Natural killer cell (primary cell): ENCODE measurements around the gene TRAP1. TPM values are rescaled to one million over a fixed set of nuclear protein-coding genes. Genes with fewer than 3 reads are reported as not detected.

Experiments used
- ATAC-seq, 3 donors: fragments of 150-1000 bp in 2 of 3; fragments of 200-7000 bp in 1 of 3; cut with Tn5 transposase; 1 replicate in 1 of 3; 2 replicates in 2 of 3; pipeline ENCODE4 v1.10.0; 2021; ENCODE audit warnings: mild to moderate bottlenecking in 2 of 3, moderate library complexity in 2 of 3
- DNase-seq, 2 donors: peaks; one replicate each; pipeline versions ENCODE4 v3.0.0 to v3.0.0-alpha.2; 2013 to 2021; ENCODE audit warnings: mixed read lengths in 1 of 2
- H3K27ac ChIP-seq: one replicate; pipeline ENCODE4 v1.5.1; 2013; ENCODE audit warnings: mild to moderate bottlenecking, low read length
- H3K27me3 ChIP-seq: one replicate; pipeline ENCODE4 v1.6.1; 2013; ENCODE audit warnings: low read length; ENCODE audit not compliant: control insufficient read depth, insufficient read depth
- H3K36me3 ChIP-seq: one replicate; pipeline ENCODE4 v1.6.1; 2013; ENCODE audit warnings: low read length; ENCODE audit not compliant: control insufficient read depth, insufficient read depth
- H3K4me1 ChIP-seq: one replicate; pipeline ENCODE4 v1.6.1; 2013; ENCODE audit warnings: low read length; ENCODE audit not compliant: control insufficient read depth, insufficient read depth
- H3K4me3 ChIP-seq: one replicate; pipeline ENCODE4 v1.5.1; 2013; ENCODE audit warnings: low read length
- H3K9me3 ChIP-seq: one replicate; pipeline ENCODE4 v1.6.1; 2013; ENCODE audit warnings: low read length; ENCODE audit not compliant: control insufficient read depth, insufficient read depth
- H3K27ac Mint-ChIP-seq, 2 donors: one replicate each; pipeline ENCODE4 v1.8.0; 2022; ENCODE audit warnings: mild to moderate bottlenecking in 2 of 2, mixed read lengths in 2 of 2, moderate library complexity in 1 of 2
- H3K27me3 Mint-ChIP-seq, 2 donors: one replicate each; pipeline ENCODE4 v1.8.0; 2022; ENCODE audit warnings: low read depth in 2 of 2, mixed read lengths in 2 of 2
- H3K36me3 Mint-ChIP-seq: one replicate; pipeline ENCODE4 v1.8.0; 2022; ENCODE audit warnings: mixed read lengths
- H3K4me1 Mint-ChIP-seq, 2 donors: one replicate each; pipeline ENCODE4 v1.8.0; 2022; ENCODE audit warnings: mixed read lengths in 2 of 2
- H3K4me3 Mint-ChIP-seq: one replicate; pipeline ENCODE4 v1.8.0; 2022; ENCODE audit warnings: mild to moderate bottlenecking, moderate library complexity, mixed read lengths
- H3K9me3 Mint-ChIP-seq, 2 donors: one replicate each; pipeline ENCODE4 v1.8.0; 2022; ENCODE audit warnings: mixed read lengths in 2 of 2
- WGBS: methylation state at CpG from one replicate; pipeline ENCODE4 v1.1.7; 2013; ENCODE audit warnings: missing lambda C conversion rate; ENCODE audit not compliant: insufficient coverage; 5-methylcytosine and 5-hydroxymethylcytosine counted together
- intact Hi-C: fragments of 100-400 bp; cut with micrococcal nuclease; formaldehyde crosslinking; loops from one replicate; pipeline ENCODE4 v1.14.2; 2022
- total RNA-seq, 4 donors: library from RNA; stranded (reverse); fragments of 120-200 nt in 1 of 4; gene quantifications; one replicate each; pipeline versions ENCODE4 v1.2.3 to v1.2.4, GENCODE V29; 2013 to 2022
- TF ChIP-seq, protein P1 (sequence below): fragments of 200-600 bp; IDR thresholded peaks from one replicate; pipeline ENCODE4 v1.8.0; 2022; ENCODE audit warnings: antibody characterized with exemption

Gene TRAP1
- total RNA-seq, 3 donors from 2014 or later (not counting 1 experiment from before 2014, with no cell fraction given) = 33.7 to 56.7 (median 54.6) TPM

DNA sequence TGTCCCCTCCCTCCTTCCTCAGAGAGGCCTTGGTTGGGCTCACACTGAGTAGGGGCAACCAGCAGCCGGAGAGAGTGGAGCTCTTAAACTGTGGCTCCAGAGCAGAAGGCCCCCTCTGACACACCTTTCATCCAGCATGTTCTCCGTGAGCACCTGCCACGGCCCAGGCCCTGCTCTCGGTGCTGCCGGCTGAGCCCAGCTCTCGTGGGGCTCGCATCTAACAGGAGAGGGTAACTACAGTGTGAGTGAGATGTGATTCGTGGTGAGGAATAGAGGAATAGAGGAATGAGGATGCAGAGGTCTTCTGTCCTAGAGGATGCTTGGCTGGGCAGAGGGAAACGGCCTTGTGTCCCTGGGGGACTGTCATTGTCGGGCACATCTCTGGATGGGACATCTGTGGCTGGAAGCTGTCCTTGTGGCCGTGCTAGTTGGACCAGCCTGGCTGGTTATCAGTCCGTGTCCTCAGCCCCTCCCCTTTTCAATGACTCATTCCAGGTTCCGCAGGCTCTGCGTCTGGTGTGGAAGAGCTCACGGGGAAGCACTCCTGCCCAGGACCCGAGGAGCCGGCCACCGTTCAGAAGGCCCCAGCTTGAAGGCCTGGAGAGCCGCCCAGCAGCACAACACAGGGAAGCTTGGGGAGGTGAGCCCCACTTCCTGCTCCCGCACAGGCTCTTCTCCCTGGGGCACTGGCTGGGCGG, 74.8 kb downstream of the TRAP1 start:
- Mint-ChIP-seq H3K27ac (no peak overlapping the region), H3K9me3 (no peaks in the 10 kb centered on the region), H3K36me3 (no peaks in the 10 kb centered on the region), H3K4me1 (peaks cover 13 to 18% of the 10 kb centered on the region in 2 donors), H3K4me3 (no peak overlapping the region), H3K27me3 (no peaks in the 10 kb centered on the region)
- TF ChIP-seq, protein P1, sequence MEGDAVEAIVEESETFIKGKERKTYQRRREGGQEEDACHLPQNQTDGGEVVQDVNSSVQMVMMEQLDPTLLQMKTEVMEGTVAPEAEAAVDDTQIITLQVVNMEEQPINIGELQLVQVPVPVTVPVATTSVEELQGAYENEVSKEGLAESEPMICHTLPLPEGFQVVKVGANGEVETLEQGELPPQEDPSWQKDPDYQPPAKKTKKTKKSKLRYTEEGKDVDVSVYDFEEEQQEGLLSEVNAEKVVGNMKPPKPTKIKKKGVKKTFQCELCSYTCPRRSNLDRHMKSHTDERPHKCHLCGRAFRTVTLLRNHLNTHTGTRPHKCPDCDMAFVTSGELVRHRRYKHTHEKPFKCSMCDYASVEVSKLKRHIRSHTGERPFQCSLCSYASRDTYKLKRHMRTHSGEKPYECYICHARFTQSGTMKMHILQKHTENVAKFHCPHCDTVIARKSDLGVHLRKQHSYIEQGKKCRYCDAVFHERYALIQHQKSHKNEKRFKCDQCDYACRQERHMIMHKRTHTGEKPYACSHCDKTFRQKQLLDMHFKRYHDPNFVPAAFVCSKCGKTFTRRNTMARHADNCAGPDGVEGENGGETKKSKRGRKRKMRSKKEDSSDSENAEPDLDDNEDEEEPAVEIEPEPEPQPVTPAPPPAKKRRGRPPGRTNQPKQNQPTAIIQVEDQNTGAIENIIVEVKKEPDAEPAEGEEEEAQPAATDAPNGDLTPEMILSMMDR = no peak
- ATAC-seq = no peak
- Histone ChIP-seq H3K9me3 (no peaks in the 10 kb centered on the region), H3K27ac (no peak overlapping the region), H3K36me3 (peaks cover 35% of the 10 kb centered on the region), H3K27me3 (no peaks in the 10 kb centered on the region), H3K4me1 (peaks cover 3% of the 10 kb centered on the region), H3K4me3 (no peak overlapping the region)
- WGBS = 97% methylated on average over 21 of the region's 21 CpGs
- intact Hi-C loops = no loop called here
- no peak for DNase-seq

DNA sequence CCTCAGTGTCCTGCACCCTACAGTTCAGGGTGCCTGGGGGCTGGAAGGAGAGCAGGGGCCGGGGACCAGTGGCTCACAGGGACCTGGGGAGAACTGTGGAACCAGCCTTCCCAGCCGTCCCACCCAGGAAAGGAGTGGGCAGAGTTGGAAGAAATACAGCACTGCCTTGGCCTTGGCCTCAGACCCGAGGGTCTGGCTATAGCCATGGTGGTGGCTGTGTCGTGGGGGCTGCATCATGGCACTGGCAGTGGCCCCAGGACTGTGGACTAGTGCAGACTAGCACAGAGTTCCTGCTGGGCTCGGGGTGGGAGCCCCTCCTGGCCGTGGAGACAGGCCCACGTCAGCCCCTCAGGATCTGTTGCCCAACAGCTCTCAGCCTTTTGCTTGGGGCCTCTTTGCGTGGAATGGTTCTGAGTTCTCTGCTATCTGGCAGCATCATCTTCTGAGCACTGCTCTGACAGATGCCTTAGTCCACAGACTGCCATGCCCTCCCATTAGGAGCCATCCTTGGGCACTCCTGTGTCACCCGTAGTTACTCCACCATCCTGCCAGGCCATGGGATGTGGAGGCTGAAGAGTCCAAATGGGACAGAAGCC, 75.4 kb downstream of the TRAP1 start:
- peaks cover 8% of the 10 kb centered on the region for H3K4me1 ChIP-seq
- TF ChIP-seq, protein P1 = no peak
- H3K4me3 ChIP-seq = no peak overlapping the region
- no peak overlapping the region for H3K27ac ChIP-seq
- H3K36me3 ChIP-seq = peaks cover 35% of the 10 kb centered on the region
- 95% methylated on average over 9 of the region's 9 CpGs for WGBS
- H3K27me3 ChIP-seq = no peaks in the 10 kb centered on the region
- no peaks in the 10 kb centered on the region for H3K27me3 Mint-ChIP-seq
- DNase-seq (no peak), ATAC-seq (no peak)
- no peaks in the 10 kb centered on the region for H3K9me3 Mint-ChIP-seq
- H3K27ac Mint-ChIP-seq = peak overlapping the region in 1 of 2 donors; percentile 27
- H3K4me3 Mint-ChIP-seq = no peak overlapping the region
- peaks cover 19 to 24% of the 10 kb centered on the region in 2 donors for H3K4me1 Mint-ChIP-seq
- no peaks in the 10 kb centered on the region for H3K36me3 Mint-ChIP-seq
- no peaks in the 10 kb centered on the region for H3K9me3 ChIP-seq
- intact Hi-C loops = no loop called here

DNA sequence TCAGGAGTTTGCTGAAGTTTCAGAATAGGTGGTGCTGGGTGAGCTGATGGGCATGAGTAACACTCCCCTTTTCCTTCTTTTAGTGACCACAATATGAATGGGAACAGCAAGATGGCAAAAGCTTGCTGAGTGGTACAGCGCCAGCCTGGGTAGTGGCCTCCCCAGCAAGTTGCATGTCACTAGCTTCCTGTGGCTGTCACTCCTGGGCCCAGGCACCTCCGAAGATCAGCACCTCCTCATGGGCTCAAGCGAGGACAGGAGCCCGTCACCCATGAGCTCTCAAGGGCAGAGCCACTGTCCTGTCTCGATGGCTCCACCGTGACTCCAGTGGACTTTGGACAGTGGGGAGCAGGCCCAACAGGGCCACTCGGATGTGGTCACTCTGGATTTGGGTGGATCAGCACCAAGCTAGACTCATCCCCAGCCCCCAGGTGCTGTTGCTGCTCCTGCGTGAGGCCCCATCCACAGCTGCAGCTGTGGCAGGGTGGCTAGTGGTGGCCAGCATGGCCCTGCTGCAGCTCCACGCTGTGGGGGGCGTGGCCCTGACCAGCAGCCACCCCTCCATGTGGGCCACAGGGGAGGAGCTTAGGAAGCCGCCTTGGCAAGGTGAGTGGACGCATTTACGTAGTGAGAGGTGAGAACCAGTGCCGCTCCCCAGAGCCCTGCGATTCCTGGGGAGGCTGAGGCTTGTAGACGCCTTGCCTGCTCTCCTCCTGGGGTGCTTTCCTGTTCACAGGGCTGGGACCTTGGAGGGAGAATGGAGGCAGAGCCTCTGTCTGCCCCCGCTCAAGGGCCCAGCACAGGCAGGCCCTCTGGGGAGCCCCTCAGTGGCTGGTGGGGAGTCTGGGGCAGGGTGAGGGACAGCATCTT, 76.5 kb downstream of the TRAP1 start:
- no peak overlapping the region for H3K4me3 Mint-ChIP-seq

More for the DNA sequence above, 76.5 kb downstream of the TRAP1 start:
- WGBS = 94% methylated on average over 17 of the region's 17 CpGs
- ATAC-seq (no peak), DNase-seq (no peak)
- Mint-ChIP-seq H3K27me3 (no peaks in the 10 kb centered on the region), H3K36me3 (no peaks in the 10 kb centered on the region), H3K9me3 (no peaks in the 10 kb centered on the region), H3K4me1 (peaks cover 21 to 32% of the 10 kb centered on the region in 2 donors), H3K27ac (peak overlapping the region in 1 of 2 donors; percentile 57)
- H3K27ac ChIP-seq = no peak overlapping the region
- intact Hi-C loops = no loop called here
- H3K4me3 ChIP-seq = no peak overlapping the region
- TF ChIP-seq, protein P1 = no peak
- H3K9me3 ChIP-seq = no peaks in the 10 kb centered on the region
- H3K4me1 ChIP-seq = peaks cover 8% of the 10 kb centered on the region
- H3K36me3 ChIP-seq = peaks cover 35% of the 10 kb centered on the region
- H3K27me3 ChIP-seq = no peaks in the 10 kb centered on the region
